NCI-H187 treated with DMSO at 0.1 percent for 48 hours (cell line): Measurements from ENCODE around the gene POU3F2.

Experiments
- DNase-seq: peaks from one replicate; lab custom pipeline; 2025; lab: John Stamatoyannopoulos, UW

POU3F2 gene

GRCh38 chr6:98844244-98845210 lies 10.2 kb downstream of the POU3F2 start:
- no peak for DNase-seq

DNA sequence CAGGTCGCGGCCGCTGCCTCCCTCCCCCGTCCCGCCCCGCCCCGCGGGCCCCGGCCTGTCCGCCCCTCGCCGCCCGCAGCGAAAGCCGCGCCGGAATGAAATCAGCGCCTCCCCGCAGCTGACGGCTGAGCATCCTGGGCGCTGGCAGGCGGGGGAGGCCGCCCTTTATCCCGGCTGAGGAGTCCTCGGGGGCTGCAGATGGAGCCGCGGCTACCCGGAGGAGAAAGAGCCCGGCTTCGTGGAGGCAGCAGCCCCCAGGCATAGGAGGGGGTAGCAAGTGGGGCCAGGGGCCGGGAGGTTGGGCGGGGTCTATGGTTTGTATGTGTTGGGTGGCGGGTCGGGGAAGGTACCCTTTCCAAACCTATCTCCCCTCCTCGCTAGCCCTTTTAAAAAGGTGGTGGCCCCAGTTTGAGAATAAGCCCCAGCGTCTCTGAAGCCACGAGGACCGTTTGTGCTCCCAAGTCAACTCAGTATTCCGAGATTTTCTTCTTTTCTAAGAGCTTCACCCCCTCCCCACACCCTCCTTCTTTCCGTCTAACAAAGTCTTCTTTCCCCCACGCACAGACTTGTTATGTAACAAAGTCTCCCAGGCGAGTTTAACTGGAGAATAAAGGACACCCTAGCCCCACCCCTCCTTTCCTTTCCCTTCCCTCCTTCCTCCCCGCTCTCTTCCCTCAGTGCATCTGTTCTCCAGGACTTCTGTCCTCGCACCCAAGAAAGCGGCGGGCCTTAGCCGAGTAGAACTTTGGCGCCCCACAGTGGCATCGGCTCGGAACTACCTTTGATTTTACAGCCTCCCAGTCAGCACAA lies 11.0 kb downstream of the POU3F2 start:
- DNase-seq = peak; percentile 65

- no peak for DNase-seq
These were observed 11.6 kb downstream of the POU3F2 start for GRCh38 chr6:98846021-98846380.

DNA sequence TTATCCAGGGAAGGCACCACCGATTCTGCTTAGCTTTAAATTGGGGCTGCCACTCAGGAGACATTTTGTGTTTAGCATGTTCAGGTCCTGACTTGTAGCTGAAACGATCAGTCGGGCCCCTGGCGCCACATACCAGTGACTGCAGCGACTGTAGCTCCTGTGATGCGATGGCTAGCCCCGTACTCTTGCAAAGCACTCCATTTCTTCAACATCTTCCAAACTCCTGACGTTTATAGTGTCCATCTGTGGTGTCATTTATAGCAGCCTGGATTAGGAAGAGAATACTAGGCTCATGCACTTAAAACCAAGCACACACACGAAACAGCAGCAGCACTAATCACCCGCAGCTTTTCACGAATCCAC lies 13.0 kb downstream of the POU3F2 start:
- DNase-seq = no peak

- no peak for DNase-seq
These were observed 13.6 kb downstream of the POU3F2 start for GRCh38 chr6:98847779-98848538.

GRCh38 chr6:98848539-98849242 lies 14.3 kb downstream of the POU3F2 start:
- DNase-seq = no peak

DNA sequence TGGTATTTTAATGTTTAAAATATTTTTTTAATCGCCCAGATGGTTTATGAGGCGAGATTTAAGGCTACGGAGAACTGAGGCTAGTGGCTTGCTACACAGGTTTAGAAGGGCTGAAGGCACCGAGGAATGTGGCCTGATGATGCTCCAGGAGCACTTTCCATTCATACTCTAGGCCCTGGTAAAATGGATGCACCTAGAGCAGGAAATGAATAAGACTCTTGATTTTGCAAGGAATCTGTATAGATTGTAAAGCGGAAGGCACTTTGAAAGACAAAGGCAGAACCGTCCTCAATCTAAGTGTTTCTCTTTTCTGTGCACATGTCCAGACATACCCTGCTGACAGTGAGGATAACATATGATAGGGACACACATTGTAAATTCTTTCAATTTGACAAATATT lies 30.1 kb downstream of the POU3F2 start:
- no peak for DNase-seq

- no peak for DNase-seq
These were observed 36.7 kb downstream of the POU3F2 start for GRCh38 chr6:98871057-98871456.

- DNase-seq = no peak
These were observed 37.4 kb downstream of the POU3F2 start for GRCh38 chr6:98871821-98872220.

GRCh38 chr6:98875375-98875774 lies 41.0 kb downstream of the POU3F2 start:
- DNase-seq = no peak

- no peak for DNase-seq
These were observed 42.9 kb downstream of the POU3F2 start for GRCh38 chr6:98877250-98877649.

DNA sequence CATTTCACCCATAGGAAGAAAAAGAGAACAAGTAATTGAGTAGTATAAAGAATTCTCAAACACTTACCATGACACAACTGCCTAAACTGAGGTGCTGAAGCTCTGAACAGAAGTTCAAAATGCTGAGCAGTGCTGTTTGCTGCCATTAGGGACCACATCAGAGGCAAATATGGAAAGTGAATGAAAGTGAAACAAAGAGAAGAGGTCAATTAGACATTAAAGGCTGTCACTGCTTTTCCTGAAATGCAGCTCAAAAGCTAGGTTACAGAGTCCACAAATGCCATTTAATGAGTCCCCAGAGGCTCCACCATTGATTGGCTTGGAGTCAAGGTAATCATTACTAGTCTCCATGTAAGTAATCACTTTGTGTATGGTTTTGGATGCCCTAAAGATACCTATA lies 46.1 kb downstream of the POU3F2 start:
- no peak for DNase-seq

DNA sequence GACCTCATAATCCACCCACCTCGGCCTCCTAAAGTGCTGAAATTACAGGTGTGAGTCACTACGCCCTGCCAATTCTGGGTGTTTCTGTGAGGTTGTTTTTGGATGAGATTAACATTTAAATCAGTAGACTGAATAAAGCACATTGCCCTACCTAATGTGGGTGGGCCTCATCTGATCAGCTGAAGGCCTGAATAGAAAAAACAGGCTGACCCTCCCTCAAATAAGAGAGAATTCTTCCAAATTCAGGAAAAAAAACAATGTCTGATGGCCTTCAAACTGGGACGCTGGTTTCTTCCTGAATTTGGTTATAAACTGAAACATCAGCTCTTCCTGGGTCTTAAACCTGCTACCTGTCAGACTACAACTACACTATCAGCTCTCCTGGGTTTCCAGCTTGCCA lies 51.0 kb downstream of the POU3F2 start:
- no peak for DNase-seq

GRCh38 chr6:98887650-98888049 lies 53.3 kb downstream of the POU3F2 start:
- no peak for DNase-seq
